Measurements from ENCODE around the gene CEMIP.
A peak's percentile ranks its signal among the peaks of the same experiment; 100 is the strongest.

CEMIP gene, protein sequence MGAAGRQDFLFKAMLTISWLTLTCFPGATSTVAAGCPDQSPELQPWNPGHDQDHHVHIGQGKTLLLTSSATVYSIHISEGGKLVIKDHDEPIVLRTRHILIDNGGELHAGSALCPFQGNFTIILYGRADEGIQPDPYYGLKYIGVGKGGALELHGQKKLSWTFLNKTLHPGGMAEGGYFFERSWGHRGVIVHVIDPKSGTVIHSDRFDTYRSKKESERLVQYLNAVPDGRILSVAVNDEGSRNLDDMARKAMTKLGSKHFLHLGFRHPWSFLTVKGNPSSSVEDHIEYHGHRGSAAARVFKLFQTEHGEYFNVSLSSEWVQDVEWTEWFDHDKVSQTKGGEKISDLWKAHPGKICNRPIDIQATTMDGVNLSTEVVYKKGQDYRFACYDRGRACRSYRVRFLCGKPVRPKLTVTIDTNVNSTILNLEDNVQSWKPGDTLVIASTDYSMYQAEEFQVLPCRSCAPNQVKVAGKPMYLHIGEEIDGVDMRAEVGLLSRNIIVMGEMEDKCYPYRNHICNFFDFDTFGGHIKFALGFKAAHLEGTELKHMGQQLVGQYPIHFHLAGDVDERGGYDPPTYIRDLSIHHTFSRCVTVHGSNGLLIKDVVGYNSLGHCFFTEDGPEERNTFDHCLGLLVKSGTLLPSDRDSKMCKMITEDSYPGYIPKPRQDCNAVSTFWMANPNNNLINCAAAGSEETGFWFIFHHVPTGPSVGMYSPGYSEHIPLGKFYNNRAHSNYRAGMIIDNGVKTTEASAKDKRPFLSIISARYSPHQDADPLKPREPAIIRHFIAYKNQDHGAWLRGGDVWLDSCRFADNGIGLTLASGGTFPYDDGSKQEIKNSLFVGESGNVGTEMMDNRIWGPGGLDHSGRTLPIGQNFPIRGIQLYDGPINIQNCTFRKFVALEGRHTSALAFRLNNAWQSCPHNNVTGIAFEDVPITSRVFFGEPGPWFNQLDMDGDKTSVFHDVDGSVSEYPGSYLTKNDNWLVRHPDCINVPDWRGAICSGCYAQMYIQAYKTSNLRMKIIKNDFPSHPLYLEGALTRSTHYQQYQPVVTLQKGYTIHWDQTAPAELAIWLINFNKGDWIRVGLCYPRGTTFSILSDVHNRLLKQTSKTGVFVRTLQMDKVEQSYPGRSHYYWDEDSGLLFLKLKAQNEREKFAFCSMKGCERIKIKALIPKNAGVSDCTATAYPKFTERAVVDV (N-terminal part only)

DNA sequence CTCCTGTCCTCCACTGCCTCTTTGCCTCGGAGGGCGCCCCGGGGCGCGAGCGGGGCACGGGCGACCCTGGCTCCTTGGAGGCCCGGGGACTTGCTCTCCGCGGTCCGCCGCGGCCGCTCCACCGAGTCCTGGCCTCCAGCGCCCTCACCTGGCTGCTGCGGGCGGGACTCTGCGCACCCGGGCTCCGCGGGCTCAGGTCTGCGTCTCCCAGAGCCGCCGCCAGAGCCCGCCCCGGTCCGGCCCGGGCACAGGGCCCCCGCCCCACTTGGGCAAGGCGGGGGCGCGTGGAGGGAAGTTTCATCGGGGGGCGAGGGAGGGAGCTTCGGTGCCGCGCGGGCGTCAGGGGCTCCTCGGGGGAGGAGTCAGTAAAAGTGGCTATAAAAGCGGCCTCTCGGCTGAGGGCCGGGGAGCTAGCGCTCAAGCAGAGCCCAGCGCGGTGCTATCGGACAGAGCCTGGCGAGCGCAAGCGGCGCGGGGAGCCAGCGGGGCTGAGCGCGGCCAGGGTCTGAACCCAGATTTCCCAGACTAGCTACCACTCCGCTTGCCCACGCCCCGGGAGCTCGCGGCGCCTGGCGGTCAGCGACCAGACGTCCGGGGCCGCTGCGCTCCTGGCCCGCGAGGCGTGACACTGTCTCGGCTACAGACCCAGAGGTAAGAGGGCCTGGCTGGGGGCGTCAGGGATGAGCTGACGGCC lies at the start of gene CEMIP:
CEMIP (plus strand) TSS at position 407 of the 694 bp plus-strand sequence. CDS start 94,510 bp downstream, outside the sequence.
- TF ChIP-seq SP1 (IDR thresholded peaks at IDR 0.05) = no peak
- no peak for TF ChIP-seq CTBP1 (IDR thresholded peaks at IDR 0.05; ENCODE audit: borderline replicate concordance)
- TF ChIP-seq TARDBP (IDR thresholded peaks at IDR 0.05) = no peak
- TF ChIP-seq BHLHE40 (IDR thresholded peaks at IDR 0.05; ENCODE audit: borderline replicate concordance) = no peak
- TF ChIP-seq LEF1 (IDR thresholded peaks at IDR 0.05; ENCODE audit: borderline replicate concordance) = no peak
- TF ChIP-seq SUZ12 (IDR thresholded peaks at IDR 0.05) = no peak
- TF ChIP-seq ZNF384 (IDR thresholded peaks at IDR 0.05) = no peak
- no peak for TF ChIP-seq L3MBTL2 (conservative IDR thresholded peaks at IDR 0.05)
- no peak for TF ChIP-seq FOXM1 (IDR thresholded peaks at IDR 0.05; ENCODE audit: borderline replicate concordance)
- no peak for TF ChIP-seq ARNT (IDR thresholded peaks at IDR 0.05)
- TF ChIP-seq HDGF (IDR thresholded peaks at IDR 0.05; ENCODE audit: borderline replicate concordance) = no peak
- TF ChIP-seq FOXK2 (IDR thresholded peaks at IDR 0.05) = no peak
- TF ChIP-seq, protein P1, sequence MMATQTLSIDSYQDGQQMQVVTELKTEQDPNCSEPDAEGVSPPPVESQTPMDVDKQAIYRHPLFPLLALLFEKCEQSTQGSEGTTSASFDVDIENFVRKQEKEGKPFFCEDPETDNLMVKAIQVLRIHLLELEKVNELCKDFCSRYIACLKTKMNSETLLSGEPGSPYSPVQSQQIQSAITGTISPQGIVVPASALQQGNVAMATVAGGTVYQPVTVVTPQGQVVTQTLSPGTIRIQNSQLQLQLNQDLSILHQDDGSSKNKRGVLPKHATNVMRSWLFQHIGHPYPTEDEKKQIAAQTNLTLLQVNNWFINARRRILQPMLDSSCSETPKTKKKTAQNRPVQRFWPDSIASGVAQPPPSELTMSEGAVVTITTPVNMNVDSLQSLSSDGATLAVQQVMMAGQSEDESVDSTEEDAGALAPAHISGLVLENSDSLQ (IDR thresholded peaks at IDR 0.05) = no peak
- no peak for TF ChIP-seq ELF4 (IDR thresholded peaks at IDR 0.05)
- ChIA-PET CTCF (interaction anchor here (0.6 to 2.6 kb wide), 32 partner anchors 9 to 893 kb away, joined by 3 to 24 read pairs (median 4); no protein-coding TSS in a partner anchor), POLR2A (no interaction called here)
- DNase-seq (ENCODE audit: extremely low spot score) = peak; percentile 90

DNA sequence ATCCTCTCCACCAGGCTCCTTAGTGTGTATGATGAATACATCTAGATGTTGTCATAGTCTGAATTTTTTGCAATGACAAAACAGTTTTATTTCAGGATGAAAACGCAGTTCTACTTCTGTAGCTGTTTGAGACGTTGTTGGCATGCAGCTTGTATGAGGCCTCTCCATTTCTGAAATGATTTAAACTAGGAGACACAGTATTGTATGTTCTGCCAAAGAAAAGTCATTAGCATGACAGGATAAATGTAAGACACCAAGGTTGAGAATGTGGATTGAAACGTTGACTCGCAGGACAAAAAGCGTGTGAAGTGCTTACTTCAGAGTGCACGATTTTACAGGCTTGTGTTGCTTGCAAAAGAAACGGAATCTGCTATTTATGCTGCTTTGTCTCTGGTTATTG lies 48.8 kb upstream of the CEMIP start:
- TF ChIP-seq HDGF (IDR thresholded peaks at IDR 0.05; ENCODE audit: borderline replicate concordance) = no peak
- TF ChIP-seq FOXA1 (IDR thresholded peaks at IDR 0.05) = no peak
- no peak for TF ChIP-seq BHLHE40 (IDR thresholded peaks at IDR 0.05; ENCODE audit: borderline replicate concordance)
- CTCF ChIA-PET = no interaction called here
- DNase-seq (ENCODE audit: extremely low spot score) = no peak
- POLR2A ChIA-PET = interaction anchor here (0.7 kb wide), 1 partner anchor 35 kb away, joined by 4 read pairs; the partner anchor contains the start of gene ABHD17C

DNA sequence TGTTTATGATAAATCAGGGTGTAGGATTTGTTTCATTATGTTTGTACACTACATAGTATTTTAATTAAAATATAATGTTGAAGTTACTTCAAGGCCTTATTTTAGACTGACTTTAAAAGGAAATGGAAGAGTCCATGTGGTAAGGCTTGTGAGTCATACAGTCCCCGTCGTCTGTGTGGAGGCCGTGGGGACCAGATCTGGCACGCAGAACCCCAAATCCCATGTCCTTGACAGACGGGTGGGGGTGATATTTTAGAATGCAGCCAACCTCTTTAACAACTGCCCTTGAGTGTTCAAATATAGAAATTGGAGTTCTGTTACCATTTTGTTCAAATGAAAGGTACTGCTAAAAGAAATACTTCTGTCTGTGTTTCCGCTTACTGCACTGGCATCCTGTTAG lies 48.2 kb upstream of the CEMIP start:
- POLR2A ChIA-PET = interaction anchor here (0.7 kb wide), 1 partner anchor 36 kb away, joined by 4 read pairs; the partner anchor contains the start of gene ABHD17C
- TF ChIP-seq L3MBTL2 (conservative IDR thresholded peaks at IDR 0.05) (no peak), ARNT (IDR thresholded peaks at IDR 0.05) (no peak), SP1 (IDR thresholded peaks at IDR 0.05) (no peak), ZNF384 (IDR thresholded peaks at IDR 0.05) (no peak), SUZ12 (IDR thresholded peaks at IDR 0.05) (no peak), FOXK2 (IDR thresholded peaks at IDR 0.05) (no peak), TARDBP (IDR thresholded peaks at IDR 0.05) (no peak), LEF1 (IDR thresholded peaks at IDR 0.05; ENCODE audit: borderline replicate concordance) (no peak), HDGF (IDR thresholded peaks at IDR 0.05; ENCODE audit: borderline replicate concordance) (no peak), ELF4 (IDR thresholded peaks at IDR 0.05) (no peak), FOXM1 (IDR thresholded peaks at IDR 0.05; ENCODE audit: borderline replicate concordance) (no peak)
- TF ChIP-seq, protein P1 (IDR thresholded peaks at IDR 0.05) = no peak
- CTCF ChIA-PET = no interaction called here
- no peak for DNase-seq (ENCODE audit: extremely low spot score)

DNA sequence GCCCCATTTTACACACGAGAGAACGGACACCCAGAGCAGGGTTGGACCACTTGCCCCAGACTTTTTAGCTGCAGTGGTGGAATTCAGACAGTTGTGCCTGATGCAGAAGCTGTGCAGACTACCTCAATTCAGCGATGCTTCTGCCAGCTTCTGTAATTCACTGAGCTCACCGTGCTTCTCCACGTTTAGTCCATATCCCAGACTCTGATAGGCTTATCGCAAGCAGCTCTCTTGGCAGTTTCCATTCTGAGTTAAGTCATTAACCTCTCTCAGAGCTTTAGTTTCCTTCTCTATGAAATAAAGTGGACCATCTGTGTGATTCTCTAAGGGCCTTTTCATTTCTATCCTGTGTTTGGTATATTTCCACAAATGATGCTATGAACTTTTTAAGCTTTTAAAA lies 47.0 kb upstream of the CEMIP start:
- CTCF ChIA-PET = interaction anchor here (0.5 kb wide), 1 partner anchor 720 kb away, joined by 3 read pairs; no protein-coding TSS in a partner anchor
- TF ChIP-seq L3MBTL2 (conservative IDR thresholded peaks at IDR 0.05) = no peak
- TF ChIP-seq ZNF384 (IDR thresholded peaks at IDR 0.05) = no peak
- TF ChIP-seq SUZ12 (IDR thresholded peaks at IDR 0.05) = no peak
- no peak for TF ChIP-seq FOXM1 (IDR thresholded peaks at IDR 0.05; ENCODE audit: borderline replicate concordance)
- TF ChIP-seq ARNT (IDR thresholded peaks at IDR 0.05) = no peak
- TF ChIP-seq, protein P1 (IDR thresholded peaks at IDR 0.05) = no peak
- TF ChIP-seq CTBP1 (IDR thresholded peaks at IDR 0.05; ENCODE audit: borderline replicate concordance) = no peak
- TF ChIP-seq FOXK2 (IDR thresholded peaks at IDR 0.05) = no peak
- no peak for TF ChIP-seq TARDBP (IDR thresholded peaks at IDR 0.05)
- no peak for TF ChIP-seq HDGF (IDR thresholded peaks at IDR 0.05; ENCODE audit: borderline replicate concordance)
- no peak for TF ChIP-seq BHLHE40 (IDR thresholded peaks at IDR 0.05; ENCODE audit: borderline replicate concordance)
- TF ChIP-seq FOXA1 (IDR thresholded peaks at IDR 0.05) = no peak
- no peak for TF ChIP-seq ELF4 (IDR thresholded peaks at IDR 0.05)
- TF ChIP-seq NFRKB (IDR thresholded peaks at IDR 0.05) = no peak
- TF ChIP-seq LEF1 (IDR thresholded peaks at IDR 0.05; ENCODE audit: borderline replicate concordance) = no peak
- DNase-seq (ENCODE audit: extremely low spot score) = no peak
- POLR2A ChIA-PET = no interaction called here
